HepG2 (cell line): ENCODE measurements around the gene DDO.

Source experiments
- CSRNP1 ChIP-seq: sonication (generic); formaldehyde crosslinking; IDR thresholded peaks from 2 replicates; pipeline ENCODE4 v1.8.1; 2023; ENCODE audit warnings: mild to moderate bottlenecking, missing genetic modification reagents
- NFYB ChIP-seq: sonication (generic); formaldehyde crosslinking; IDR thresholded peaks from 2 replicates; pipeline ENCODE4 v1.4.0; 2020; ENCODE audit warnings: missing genetic modification reagents
- SNAPC4 ChIP-seq: sonication (generic); formaldehyde crosslinking; IDR thresholded peaks from 2 replicates; pipeline ENCODE4 v1.4.0; 2020; ENCODE audit warnings: mild to moderate bottlenecking, missing genetic modification reagents
- SRF ChIP-seq: IDR thresholded peaks from 2 replicates; pipeline ENCODE4 v1.6.1; 2011; ENCODE audit warnings: mild to moderate bottlenecking, low read depth, low read length, moderate library complexity
- TGIF2 ChIP-seq: IDR thresholded peaks from 2 replicates; pipeline ENCODE4 v1.6.1; 2016; ENCODE audit warnings: control low read depth, missing compliant biosample characterization
- TOE1 ChIP-seq: sonication (generic); formaldehyde crosslinking; IDR thresholded peaks from 2 replicates; pipeline ENCODE4 v1.4.0; 2020; ENCODE audit warnings: mild to moderate bottlenecking, missing genetic modification reagents
- ZFYVE20 ChIP-seq: sonication (generic); formaldehyde crosslinking; IDR thresholded peaks from 2 replicates; pipeline ENCODE4 v1.8.0; 2023; ENCODE audit warnings: low read depth, mild to moderate bottlenecking, moderate library complexity, missing genetic modification reagents, borderline replicate concordance
- ZNF749 ChIP-seq: sonication (generic); formaldehyde crosslinking; IDR thresholded peaks from 2 replicates; pipeline ENCODE4 v1.8.0; 2022; ENCODE audit warnings: mild to moderate bottlenecking, missing genetic modification reagents, moderate library complexity, borderline replicate concordance
- TF ChIP-seq, protein P1 (sequence below): sonication (generic); formaldehyde crosslinking; IDR thresholded peaks from 2 replicates; pipeline ENCODE4 v1.5.0; 2020; ENCODE audit warnings: mild to moderate bottlenecking, missing genetic modification reagents, moderate library complexity
- TF ChIP-seq, protein P2 (sequence below): IDR thresholded peaks from 2 replicates; pipeline ENCODE4 v1.6.1; 2012; ENCODE audit warnings: low read depth, low read length, improper control_type of control experiment
- TF ChIP-seq, protein P3 (sequence below): sonication (generic); formaldehyde crosslinking; IDR thresholded peaks from 2 replicates; pipeline ENCODE4 v1.8.0; 2022; ENCODE audit warnings: mild to moderate bottlenecking, missing genetic modification reagents, borderline replicate concordance
- TF ChIP-seq, protein P4 (sequence below): IDR thresholded peaks from 2 replicates; pipeline ENCODE4 v1.6.1; 2016; ENCODE audit warnings: low read depth, control low read depth

DNA sequence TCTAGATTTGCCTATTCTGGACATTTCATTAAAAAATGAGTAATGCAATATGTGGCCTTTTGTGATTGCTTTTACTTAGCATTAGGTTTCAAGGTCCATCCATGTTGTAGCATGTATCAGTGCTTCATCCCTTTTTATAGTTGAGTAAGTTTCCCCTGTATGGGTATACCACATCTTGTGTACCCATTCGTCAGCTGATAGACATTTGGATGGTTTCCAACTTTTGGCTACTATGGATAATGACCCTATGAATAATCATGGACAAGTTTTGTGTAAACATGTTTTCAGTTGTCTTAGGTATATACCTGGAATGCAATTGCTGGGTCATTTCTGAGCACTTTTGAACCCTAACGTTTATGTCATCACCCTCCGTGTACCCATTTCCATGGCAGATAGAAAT is 72.6 kb downstream of the DDO start:
- TF ChIP-seq, protein P1, sequence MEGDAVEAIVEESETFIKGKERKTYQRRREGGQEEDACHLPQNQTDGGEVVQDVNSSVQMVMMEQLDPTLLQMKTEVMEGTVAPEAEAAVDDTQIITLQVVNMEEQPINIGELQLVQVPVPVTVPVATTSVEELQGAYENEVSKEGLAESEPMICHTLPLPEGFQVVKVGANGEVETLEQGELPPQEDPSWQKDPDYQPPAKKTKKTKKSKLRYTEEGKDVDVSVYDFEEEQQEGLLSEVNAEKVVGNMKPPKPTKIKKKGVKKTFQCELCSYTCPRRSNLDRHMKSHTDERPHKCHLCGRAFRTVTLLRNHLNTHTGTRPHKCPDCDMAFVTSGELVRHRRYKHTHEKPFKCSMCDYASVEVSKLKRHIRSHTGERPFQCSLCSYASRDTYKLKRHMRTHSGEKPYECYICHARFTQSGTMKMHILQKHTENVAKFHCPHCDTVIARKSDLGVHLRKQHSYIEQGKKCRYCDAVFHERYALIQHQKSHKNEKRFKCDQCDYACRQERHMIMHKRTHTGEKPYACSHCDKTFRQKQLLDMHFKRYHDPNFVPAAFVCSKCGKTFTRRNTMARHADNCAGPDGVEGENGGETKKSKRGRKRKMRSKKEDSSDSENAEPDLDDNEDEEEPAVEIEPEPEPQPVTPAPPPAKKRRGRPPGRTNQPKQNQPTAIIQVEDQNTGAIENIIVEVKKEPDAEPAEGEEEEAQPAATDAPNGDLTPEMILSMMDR, result no peak
- TF ChIP-seq ZFYVE20 (CRISPR knock-in tag) (no peak), NFYB (CRISPR knock-in tag) (no peak), SNAPC4 (CRISPR knock-in tag) (no peak), TOE1 (CRISPR knock-in tag) (no peak), TGIF2 (CRISPR knock-in tag) (no peak), CSRNP1 (no peak), SRF (no peak), ZNF749 (no peak)
- TF ChIP-seq, protein P2, sequence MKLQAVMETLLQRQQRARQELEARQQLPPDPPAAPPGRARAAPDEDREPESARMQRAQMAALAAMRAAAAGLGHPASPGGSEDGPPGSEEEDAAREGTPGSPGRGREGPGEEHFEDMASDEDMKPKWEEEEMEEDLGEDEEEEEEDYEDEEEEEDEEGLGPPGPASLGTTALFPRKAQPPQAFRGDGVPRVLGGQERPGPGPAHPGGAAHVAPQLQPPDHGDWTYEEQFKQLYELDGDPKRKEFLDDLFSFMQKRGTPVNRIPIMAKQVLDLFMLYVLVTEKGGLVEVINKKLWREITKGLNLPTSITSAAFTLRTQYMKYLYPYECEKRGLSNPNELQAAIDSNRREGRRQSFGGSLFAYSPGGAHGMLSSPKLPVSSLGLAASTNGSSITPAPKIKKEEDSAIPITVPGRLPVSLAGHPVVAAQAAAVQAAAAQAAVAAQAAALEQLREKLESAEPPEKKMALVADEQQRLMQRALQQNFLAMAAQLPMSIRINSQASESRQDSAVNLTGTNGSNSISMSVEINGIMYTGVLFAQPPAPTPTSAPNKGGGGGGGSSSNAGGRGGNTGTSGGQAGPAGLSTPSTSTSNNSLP, result no peak
- TF ChIP-seq, protein P3, sequence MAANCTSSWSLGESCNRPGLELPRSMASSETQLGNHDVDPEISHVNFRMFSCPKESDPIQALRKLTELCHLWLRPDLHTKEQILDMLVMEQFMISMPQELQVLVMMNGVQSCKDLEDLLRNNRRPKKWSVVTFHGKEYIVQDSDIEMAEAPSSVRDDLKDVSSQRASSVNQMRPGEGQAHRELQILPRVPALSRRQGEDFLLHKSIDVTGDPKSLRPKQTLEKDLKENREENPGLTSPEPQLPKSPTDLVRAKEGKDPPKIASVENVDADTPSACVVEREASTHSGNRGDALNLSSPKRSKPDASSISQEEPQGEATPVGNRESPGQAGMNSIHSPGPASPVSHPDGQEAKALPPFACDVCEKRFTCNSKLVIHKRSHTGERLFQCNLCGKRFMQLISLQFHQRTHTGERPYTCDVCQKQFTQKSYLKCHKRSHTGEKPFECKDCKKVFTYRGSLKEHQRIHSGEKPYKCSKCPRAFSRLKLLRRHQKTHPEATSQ (CRISPR knock-in tag), result no peak
- TF ChIP-seq, protein P4, sequence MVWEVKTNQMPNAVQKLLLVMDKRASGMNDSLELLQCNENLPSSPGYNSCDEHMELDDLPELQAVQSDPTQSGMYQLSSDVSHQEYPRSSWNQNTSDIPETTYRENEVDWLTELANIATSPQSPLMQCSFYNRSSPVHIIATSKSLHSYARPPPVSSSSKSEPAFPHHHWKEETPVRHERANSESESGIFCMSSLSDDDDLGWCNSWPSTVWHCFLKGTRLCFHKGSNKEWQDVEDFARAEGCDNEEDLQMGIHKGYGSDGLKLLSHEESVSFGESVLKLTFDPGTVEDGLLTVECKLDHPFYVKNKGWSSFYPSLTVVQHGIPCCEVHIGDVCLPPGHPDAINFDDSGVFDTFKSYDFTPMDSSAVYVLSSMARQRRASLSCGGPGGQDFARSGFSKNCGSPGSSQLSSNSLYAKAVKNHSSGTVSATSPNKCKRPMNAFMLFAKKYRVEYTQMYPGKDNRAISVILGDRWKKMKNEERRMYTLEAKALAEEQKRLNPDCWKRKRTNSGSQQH, result no peak
